GM10266 (cell line): Measurements from ENCODE around the gene BCL2L11.
A peak's percentile ranks its signal among the peaks of the same experiment; 100 is the strongest.

Experiments used
- DNase-seq: peaks from one replicate; pipeline ENCODE4 v3.0.0; 2012; ENCODE audit errors: extremely low spot score
- TF ChIP-seq, protein P1 (sequence below): IDR thresholded peaks from 2 replicates; pipeline ENCODE4 v1.5.1; 2012; ENCODE audit warnings: mild to moderate bottlenecking, low read depth; ENCODE audit not compliant: control insufficient read depth, insufficient read depth; ENCODE audit errors: missing control alignments

Gene BCL2L11

DNA sequence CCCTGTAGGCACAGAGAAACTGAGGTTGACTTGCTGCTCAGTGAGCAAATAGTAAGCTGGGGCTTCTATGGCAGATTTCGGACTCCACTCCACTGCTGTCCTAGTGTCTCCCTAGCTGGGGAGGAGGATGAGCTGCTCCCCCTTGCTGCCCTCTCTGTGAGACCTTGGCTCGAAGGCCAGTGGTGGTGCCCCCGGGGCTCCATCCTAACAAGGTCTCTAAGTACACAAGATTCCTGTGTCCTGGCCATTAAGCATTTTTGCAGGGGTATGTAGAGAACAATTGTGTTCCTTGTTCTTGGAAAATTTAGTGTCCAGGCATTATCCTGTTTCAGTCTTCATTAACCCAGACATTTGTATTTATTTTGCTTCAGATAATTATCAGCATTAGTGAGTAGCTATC is 21.3 kb upstream of the BCL2L11 start:
- TF ChIP-seq, protein P1, sequence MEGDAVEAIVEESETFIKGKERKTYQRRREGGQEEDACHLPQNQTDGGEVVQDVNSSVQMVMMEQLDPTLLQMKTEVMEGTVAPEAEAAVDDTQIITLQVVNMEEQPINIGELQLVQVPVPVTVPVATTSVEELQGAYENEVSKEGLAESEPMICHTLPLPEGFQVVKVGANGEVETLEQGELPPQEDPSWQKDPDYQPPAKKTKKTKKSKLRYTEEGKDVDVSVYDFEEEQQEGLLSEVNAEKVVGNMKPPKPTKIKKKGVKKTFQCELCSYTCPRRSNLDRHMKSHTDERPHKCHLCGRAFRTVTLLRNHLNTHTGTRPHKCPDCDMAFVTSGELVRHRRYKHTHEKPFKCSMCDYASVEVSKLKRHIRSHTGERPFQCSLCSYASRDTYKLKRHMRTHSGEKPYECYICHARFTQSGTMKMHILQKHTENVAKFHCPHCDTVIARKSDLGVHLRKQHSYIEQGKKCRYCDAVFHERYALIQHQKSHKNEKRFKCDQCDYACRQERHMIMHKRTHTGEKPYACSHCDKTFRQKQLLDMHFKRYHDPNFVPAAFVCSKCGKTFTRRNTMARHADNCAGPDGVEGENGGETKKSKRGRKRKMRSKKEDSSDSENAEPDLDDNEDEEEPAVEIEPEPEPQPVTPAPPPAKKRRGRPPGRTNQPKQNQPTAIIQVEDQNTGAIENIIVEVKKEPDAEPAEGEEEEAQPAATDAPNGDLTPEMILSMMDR: no peak
- DNase-seq: no peak

DNA sequence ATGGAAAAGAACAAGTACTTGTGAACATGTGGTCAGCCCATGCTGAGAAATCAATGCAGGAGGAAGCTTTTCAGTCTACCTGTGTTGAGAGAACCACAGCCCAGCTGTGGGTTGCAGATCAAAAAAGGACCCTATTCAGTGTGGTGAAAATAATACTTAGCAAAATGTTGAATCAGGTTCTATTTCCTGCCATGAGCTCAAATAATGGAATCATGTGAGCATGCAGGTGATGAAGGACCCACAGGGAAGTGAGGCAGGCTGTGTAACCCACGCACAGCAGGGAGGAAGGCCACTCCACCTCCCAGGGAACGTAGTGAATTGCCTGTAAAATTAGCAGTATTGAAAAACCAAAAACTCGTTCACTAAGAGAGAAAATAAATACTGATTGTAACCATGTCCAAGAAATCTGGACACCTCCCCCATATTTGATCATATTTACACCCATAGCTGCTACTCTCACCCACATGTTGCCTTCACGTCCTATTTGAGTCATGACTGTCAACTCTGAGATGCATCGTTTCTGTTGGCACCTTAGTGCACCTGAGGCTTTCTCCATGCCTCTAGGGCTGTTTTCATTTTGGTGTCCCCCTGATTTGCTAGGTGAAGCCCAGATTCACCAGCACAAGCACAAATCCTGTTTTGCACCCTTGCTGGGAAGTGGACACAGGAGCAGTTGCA is 20.5 kb upstream of the BCL2L11 start:
- DNase-seq: no peak
- TF ChIP-seq, protein P1: no peak

DNA sequence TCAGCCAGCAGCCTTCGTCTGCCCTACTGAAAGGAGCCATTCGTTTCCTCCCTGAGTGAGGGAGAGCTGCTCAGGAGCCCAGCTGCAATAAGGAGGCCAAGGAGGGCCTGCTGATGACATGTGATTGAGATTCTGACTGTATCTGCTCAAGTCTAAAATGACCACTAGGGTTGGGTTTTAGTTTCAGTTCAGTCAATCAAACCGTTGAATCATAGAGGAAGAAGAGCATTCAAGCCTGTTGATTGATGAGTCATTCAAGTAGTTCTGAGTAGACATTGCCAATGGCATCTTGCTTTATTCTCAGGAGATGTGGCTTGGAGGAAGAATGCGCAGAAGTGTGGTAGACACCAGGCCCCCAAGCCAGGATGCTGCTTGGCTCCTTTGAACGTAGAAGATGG is 19.9 kb upstream of the BCL2L11 start:
- TF ChIP-seq, protein P1: no peak
- DNase-seq: peak; percentile 49

DNA sequence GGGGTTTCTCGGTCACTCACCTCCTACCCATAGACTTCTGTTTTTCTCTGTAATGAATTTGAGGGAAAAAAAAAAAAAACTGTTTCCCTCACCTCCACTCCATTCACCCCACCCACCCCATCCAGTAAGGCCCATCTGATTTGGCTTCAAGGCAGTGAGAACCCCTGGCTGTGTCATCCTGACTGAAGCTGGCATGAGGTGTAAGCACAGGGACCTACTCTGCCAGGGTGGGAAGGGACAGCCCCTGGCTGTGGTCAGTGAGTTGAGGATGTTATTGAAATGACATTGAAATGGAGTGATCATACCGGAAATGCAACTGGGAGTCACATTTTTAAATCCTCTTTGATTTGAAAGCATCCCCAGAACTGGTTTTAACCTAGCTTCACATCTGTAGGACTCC is 19.1 kb upstream of the BCL2L11 start:
- TF ChIP-seq, protein P1: no peak
- no peak for DNase-seq

DNA sequence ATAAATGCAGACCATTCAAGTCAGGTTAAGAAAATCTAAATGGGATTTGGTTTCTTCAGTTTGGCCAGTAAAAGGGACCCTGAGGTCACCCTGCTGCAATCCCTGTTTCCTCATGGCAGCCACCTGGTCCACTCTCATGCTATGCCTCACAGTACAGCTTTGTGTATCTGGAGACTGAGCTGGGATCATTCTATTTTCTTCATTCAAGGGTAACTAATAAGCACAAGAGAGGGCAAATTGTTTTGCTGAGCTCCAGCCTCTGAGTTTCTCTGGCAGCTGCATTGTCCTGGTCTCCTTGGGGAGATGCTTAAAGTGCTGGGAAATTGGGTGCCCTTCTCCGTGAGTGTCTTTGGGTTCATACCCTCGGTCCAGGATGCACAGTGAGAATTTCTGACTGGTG is 18.5 kb upstream of the BCL2L11 start:
- no peak for DNase-seq
- TF ChIP-seq, protein P1: no peak

DNA sequence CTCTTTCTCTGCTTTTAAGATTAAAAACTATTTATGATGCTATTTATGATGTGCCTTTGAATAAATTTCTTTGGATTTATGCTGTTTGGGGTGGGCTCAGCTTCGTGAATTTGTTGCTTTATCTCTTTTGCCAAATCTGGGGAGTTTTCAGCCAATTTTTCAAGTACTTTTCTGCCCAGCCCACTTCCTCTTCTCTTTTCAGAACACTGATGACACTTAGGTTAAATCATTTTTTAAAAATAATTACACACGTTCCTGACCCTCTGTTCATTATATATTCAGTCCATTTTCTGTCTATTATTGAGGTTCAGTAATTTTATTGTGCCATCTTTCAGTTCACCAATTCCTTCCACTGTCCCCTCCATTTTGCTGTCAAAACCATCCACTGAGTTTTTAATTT is 14.8 kb upstream of the BCL2L11 start:
- TF ChIP-seq, protein P1: no peak
- DNase-seq: no peak

DNA sequence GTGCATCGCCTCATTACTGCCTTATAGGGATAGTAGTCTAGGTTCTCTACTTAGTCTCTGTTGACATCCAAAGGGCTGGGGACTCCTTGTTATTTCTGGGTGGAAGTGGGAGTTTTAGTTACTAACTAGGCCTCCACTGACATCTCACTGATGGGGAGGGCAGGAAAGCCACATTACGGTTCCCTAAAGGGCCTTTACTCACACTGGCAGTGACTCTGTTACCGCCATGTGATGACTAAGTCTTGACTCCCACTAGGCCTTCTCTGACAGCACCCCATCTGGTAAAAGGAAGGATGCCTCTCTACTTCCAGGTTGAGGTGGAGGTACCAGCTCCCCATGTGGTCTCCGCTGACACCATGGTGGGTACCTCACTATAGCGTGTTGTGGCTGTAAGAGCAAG is 14.0 kb upstream of the BCL2L11 start:
- TF ChIP-seq, protein P1: no peak

More for the DNA sequence above, 14.0 kb upstream of the BCL2L11 start:
- no peak for DNase-seq
